ENCODE data around the gene MGRN1.

MGRN1 gene

GRCh38 chr16:4624015-4624826, at the start of gene MGRN1:
TSS of gene MGRN1 (plus strand) at chr16:4624826. CDS start at chr16:4624961, 135 bp downstream.
- DNase-seq = peak; percentile 98

- no peak for DNase-seq
Measured at GRCh38 chr16:4574919-4575705, 49.5 kb upstream of the MGRN1 start.

GRCh38 chr16:4576008-4576407, 48.6 kb upstream of the MGRN1 start:
- no peak for DNase-seq

- DNase-seq = no peak
Measured at GRCh38 chr16:4578961-4579530, 45.6 kb upstream of the MGRN1 start.

GRCh38 chr16:4580250-4580649, 44.4 kb upstream of the MGRN1 start:
- no peak for DNase-seq

GRCh38 chr16:4583906-4584305, 40.7 kb upstream of the MGRN1 start:
- no peak for DNase-seq

- DNase-seq = no peak
Measured at GRCh38 chr16:4586291-4586690, 38.3 kb upstream of the MGRN1 start.

- no peak for DNase-seq
Measured at GRCh38 chr16:4588386-4588785, 36.2 kb upstream of the MGRN1 start.

GRCh38 chr16:4588961-4589360, 35.7 kb upstream of the MGRN1 start:
- DNase-seq = no peak

- DNase-seq = no peak
Measured at GRCh38 chr16:4591191-4591590, 33.4 kb upstream of the MGRN1 start.

- DNase-seq = no peak
Measured at GRCh38 chr16:4591706-4592470, 32.7 kb upstream of the MGRN1 start.

GRCh38 chr16:4593086-4593485, 31.5 kb upstream of the MGRN1 start:
- DNase-seq = peak; percentile 61

- no peak for DNase-seq
Measured at GRCh38 chr16:4594433-4595410, 29.9 kb upstream of the MGRN1 start.

GRCh38 chr16:4597174-4597573, 27.5 kb upstream of the MGRN1 start:
- no peak for DNase-seq

- no peak for DNase-seq
Measured at GRCh38 chr16:4599037-4599436, 25.6 kb upstream of the MGRN1 start.

- DNase-seq = no peak
Measured at GRCh38 chr16:4599545-4599944, 25.1 kb upstream of the MGRN1 start.

GRCh38 chr16:4601036-4601863, 23.4 kb upstream of the MGRN1 start:
- no peak for DNase-seq

- no peak for DNase-seq
Measured at GRCh38 chr16:4601864-4602186, 22.8 kb upstream of the MGRN1 start.

- no peak for DNase-seq
Measured at GRCh38 chr16:4602331-4602730, 22.3 kb upstream of the MGRN1 start.

GRCh38 chr16:4603624-4604170, 20.9 kb upstream of the MGRN1 start:
- no peak for DNase-seq

GRCh38 chr16:4604401-4604800, 20.2 kb upstream of the MGRN1 start:
- no peak for DNase-seq

Measured in NCI-H82 (cell line).